ENCODE measurements around the gene SCGB3A1. TPM values are rescaled to one million over a fixed set of nuclear protein-coding genes. Genes with fewer than 3 reads are reported as not detected.

The SCGB3A1 gene
- polyA plus RNA-seq, result not detected

DNA sequence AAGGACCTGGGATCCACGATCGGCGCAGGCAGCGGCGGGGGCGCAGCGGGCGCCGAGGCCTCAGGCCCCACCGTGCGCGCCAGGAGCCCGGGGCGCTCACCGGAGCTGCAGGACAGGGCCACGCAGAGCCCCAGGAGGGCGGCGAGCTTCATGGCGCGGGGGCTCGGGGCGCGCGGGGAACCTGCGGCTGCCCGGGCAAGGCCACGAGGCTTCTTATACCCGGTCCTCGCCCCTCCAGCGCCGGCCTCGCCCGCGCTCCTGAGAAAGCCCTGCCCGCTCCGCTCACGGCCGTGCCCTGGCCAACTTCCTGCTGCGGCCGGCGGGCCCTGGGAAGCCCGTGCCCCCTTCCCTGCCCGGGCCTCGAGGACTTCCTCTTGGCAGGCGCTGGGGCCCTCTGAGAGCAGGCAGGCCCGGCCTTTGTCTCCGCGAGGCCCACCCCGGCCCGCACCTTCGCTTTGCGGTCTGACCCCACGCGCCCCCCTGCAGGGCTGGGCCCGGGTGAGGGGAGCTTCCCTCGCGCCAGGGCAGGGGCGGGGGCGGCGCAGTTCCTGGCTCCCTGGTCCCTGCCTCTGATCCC is at the start of gene SCGB3A1:
SCGB3A1 (minus strand) TSS at position 189 of the 577 bp plus-strand sequence; CDS start at position 152, 37 bp downstream.
- Mint-ChIP-seq H3K9me3 (peaks cover 0 to 2% (median 0%) of the 10 kb centered on the region in 3 donors), H3K4me1 (peaks cover 0 to 2% (median 2%) of the 10 kb centered on the region in 3 donors), H3K27ac (peak within 1 kb of the TSS in 1 of 3 donors; percentile 33), H3K36me3 (no peaks in the 10 kb centered on the region), H3K27me3 (peaks cover 24% of the 10 kb centered on the region), H3K4me3 (peak within 1 kb of the TSS in 1 of 4 donors; percentile 54)

DNA sequence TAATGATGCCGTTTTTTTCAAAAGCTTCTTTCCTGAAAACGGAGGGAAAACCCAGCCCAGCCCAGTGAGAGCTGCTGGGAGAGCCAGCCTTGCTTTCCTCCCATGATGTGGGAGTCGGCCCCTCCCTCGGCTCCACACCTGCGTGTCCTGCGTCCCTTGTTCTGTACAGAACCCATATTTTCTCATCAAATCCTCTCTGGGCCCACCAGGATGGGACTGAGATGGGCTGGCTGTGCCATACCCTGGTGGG is 49.2 kb upstream of the SCGB3A1 start:
- H3K27ac Mint-ChIP-seq, result no peak overlapping the region
- H3K4me1 Mint-ChIP-seq, result no peaks in the 10 kb centered on the region
- H3K4me3 Mint-ChIP-seq, result no peak overlapping the region
- peaks cover 1% of the 10 kb centered on the region for H3K36me3 Mint-ChIP-seq
- no peaks in the 10 kb centered on the region for H3K9me3 Mint-ChIP-seq
- H3K27me3 Mint-ChIP-seq, result no peaks in the 10 kb centered on the region

- H3K36me3 Mint-ChIP-seq, result peaks cover 1% of the 10 kb centered on the region
- no peaks in the 10 kb centered on the region for H3K4me1 Mint-ChIP-seq
- no peak overlapping the region for H3K27ac Mint-ChIP-seq
- no peaks in the 10 kb centered on the region for H3K27me3 Mint-ChIP-seq
- no peaks in the 10 kb centered on the region for H3K9me3 Mint-ChIP-seq
- no peak overlapping the region for H3K4me3 Mint-ChIP-seq
These were observed 48.7 kb upstream of the SCGB3A1 start for GRCh38 chr5:180639741-180640610.

DNA sequence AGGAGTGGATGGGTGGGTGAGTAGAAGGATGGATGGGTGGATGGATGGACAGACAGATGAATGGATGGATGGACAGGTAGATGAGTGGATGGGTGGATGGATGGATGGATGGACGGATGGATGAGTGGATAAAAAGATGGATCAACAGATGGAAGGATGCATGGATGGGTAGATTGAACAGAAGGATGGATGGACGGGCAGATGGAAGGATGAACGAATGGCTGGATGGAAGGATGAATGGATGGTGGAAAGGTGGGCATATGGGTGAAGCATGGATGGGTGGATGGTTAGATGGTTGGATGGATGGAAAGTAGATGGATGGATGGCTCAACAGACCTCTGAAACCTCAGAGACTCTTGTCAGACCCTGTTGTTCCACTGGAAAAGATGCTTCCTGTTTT is 48.0 kb upstream of the SCGB3A1 start:
- H3K9me3 Mint-ChIP-seq, result no peaks in the 10 kb centered on the region
- H3K4me1 Mint-ChIP-seq, result no peaks in the 10 kb centered on the region
- no peaks in the 10 kb centered on the region for H3K27me3 Mint-ChIP-seq
- H3K36me3 Mint-ChIP-seq, result peaks cover 1% of the 10 kb centered on the region
- H3K27ac Mint-ChIP-seq, result no peak overlapping the region
- H3K4me3 Mint-ChIP-seq, result no peak overlapping the region

GRCh38 chr5:180637962-180638680 is 46.8 kb upstream of the SCGB3A1 start:
- Mint-ChIP-seq H3K9me3 (no peaks in the 10 kb centered on the region), H3K4me3 (no peak overlapping the region), H3K27ac (no peak overlapping the region), H3K36me3 (peaks cover 1% of the 10 kb centered on the region), H3K27me3 (peaks cover under 1% of the 10 kb centered on the region), H3K4me1 (no peaks in the 10 kb centered on the region)

DNA sequence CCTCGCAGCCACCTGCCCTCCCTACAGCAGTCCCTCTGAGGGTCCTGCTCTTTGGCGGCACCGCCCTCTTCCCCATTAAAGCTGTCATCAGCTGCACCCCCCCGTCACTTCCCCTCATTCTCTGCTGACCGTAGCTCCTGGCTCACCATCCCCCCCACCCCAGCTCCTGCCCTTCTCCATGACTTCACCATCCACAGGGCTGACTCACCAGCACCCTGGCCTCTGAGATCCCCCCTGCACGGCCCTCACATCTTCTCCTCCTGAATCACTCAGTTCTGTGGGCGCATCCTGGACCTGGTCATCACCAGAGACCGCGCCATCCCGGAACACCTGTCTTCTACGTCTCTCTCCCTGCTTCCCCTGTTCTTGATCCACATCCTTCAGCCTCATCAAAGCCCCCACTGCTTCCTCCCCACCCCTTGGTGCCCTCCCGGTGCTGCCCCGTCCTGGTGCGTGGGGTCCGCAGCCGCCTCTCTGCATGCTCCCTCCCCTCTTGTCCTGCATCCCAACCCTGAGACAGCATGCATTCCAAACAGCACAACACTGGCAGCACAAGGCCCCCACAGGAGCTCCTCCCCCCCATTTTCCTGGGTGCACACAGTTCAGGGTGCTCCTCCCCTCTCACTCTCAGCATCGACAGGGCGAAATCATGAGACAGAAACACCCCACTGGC is 45.2 kb upstream of the SCGB3A1 start:
- Mint-ChIP-seq H3K9me3 (no peaks in the 10 kb centered on the region), H3K4me1 (no peaks in the 10 kb centered on the region), H3K27ac (peak overlapping the region in 1 of 3 donors; percentile 74), H3K27me3 (peaks cover 2% of the 10 kb centered on the region), H3K4me3 (no peak overlapping the region), H3K36me3 (peaks cover 1% of the 10 kb centered on the region)

GRCh38 chr5:180636016-180636402 is 44.7 kb upstream of the SCGB3A1 start:
- H3K27ac Mint-ChIP-seq, result no peak overlapping the region
- H3K4me1 Mint-ChIP-seq, result no peaks in the 10 kb centered on the region

GRCh38 chr5:180633283-180634177 is 42.2 kb upstream of the SCGB3A1 start:
- Mint-ChIP-seq H3K36me3 (no peaks in the 10 kb centered on the region), H3K27me3 (peaks cover 2% of the 10 kb centered on the region), H3K4me3 (no peak overlapping the region), H3K9me3 (no peaks in the 10 kb centered on the region), H3K27ac (no peak overlapping the region), H3K4me1 (no peaks in the 10 kb centered on the region)

More at GRCh38 chr5:180636016-180636402, 44.7 kb upstream of the SCGB3A1 start:
- peaks cover 1% of the 10 kb centered on the region for H3K36me3 Mint-ChIP-seq
- H3K27me3 Mint-ChIP-seq, result peaks cover 2% of the 10 kb centered on the region
- H3K4me3 Mint-ChIP-seq, result no peak overlapping the region
- H3K9me3 Mint-ChIP-seq, result no peaks in the 10 kb centered on the region

GRCh38 chr5:180632768-180633167 is 41.5 kb upstream of the SCGB3A1 start:
- Mint-ChIP-seq H3K36me3 (no peaks in the 10 kb centered on the region), H3K9me3 (no peaks in the 10 kb centered on the region), H3K27ac (no peak overlapping the region), H3K4me3 (no peak overlapping the region), H3K4me1 (no peaks in the 10 kb centered on the region), H3K27me3 (peaks cover 2% of the 10 kb centered on the region)

GRCh38 chr5:180631549-180632383 is 40.5 kb upstream of the SCGB3A1 start:
- Mint-ChIP-seq H3K36me3 (no peaks in the 10 kb centered on the region), H3K4me1 (no peaks in the 10 kb centered on the region), H3K27ac (no peak overlapping the region), H3K27me3 (peaks cover 4% of the 10 kb centered on the region), H3K4me3 (no peak overlapping the region), H3K9me3 (no peaks in the 10 kb centered on the region)

DNA sequence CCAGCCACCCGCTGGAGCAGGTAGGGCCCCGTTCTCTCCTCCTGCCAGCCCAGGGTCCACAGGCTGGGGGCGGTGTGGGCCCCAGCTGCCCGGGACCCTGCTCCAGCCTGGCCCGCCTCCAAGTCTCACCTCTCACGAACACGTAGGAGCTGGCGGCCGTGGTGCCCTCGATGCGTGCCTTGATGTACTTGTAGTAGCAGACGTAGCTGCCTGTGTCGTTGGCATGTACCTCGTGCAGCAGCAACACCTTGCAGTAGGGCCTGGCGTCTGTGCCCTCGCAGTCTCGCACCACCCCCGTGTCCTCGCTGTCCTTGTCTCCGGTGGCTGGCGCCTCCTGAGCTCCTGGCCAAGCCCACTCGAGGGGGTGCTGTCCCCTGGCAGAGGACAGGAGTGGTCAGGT is 39.1 kb upstream of the SCGB3A1 start:
- no peaks in the 10 kb centered on the region for H3K9me3 Mint-ChIP-seq

GRCh38 chr5:180629831-180630382 is 38.6 kb upstream of the SCGB3A1 start:
- H3K27ac Mint-ChIP-seq, result no peak overlapping the region
- H3K27me3 Mint-ChIP-seq, result peaks cover 4% of the 10 kb centered on the region
- no peaks in the 10 kb centered on the region for H3K4me1 Mint-ChIP-seq
- no peak overlapping the region for H3K4me3 Mint-ChIP-seq
- no peaks in the 10 kb centered on the region for H3K36me3 Mint-ChIP-seq
- H3K9me3 Mint-ChIP-seq, result no peaks in the 10 kb centered on the region

More for the DNA sequence above, 39.1 kb upstream of the SCGB3A1 start:
- peaks cover 4% of the 10 kb centered on the region for H3K27me3 Mint-ChIP-seq
- no peaks in the 10 kb centered on the region for H3K36me3 Mint-ChIP-seq
- H3K27ac Mint-ChIP-seq, result no peak overlapping the region
- no peak overlapping the region for H3K4me3 Mint-ChIP-seq
- H3K4me1 Mint-ChIP-seq, result no peaks in the 10 kb centered on the region

Data from IgD-negative memory B cell (primary cell).